ENCODE results near the gene CFAP77.

The CFAP77 gene

DNA sequence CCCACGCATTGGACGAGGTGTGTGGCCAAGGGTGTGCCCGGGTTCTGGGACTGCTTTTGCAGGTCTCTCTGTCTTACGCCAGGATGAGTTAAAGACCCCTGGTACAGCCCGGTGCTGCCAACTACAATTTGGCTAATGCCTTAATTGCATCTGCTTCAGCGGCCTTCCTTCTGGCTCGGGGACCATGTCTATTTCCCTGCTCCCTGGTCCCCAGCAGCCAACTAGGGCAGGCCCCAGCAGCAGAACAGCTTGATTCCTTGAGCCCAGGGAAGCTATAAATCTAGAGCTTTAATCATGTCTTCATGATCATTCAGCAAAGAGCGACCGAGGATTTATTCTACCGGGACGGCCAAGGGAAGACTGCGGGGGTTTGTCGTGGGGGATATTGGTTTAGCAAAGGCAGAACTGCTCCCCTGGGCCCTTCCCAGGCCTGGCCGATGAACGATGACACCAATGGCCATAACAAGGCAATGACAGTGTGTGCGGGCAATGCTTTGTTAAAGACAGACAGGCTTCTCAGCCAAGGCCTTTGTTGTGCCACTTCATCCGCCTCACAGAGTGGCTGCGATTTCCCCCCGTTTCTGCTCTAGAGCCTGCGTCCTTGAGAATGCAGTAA is 51.4 kb downstream of the CFAP77 start:
- Histone ChIP-seq H3K36me3 (ENCODE audit: control insufficient read depth, insufficient read depth, low read length) (no peaks in the 10 kb centered on the region), H3K4me3 (ENCODE audit: low read length) (no peak overlapping the region), H3K4me1 (ENCODE audit: control insufficient read depth, insufficient read depth, low read length) (no peaks in the 10 kb centered on the region), H3K9ac (ENCODE audit: low read length) (no peak overlapping the region), H3K27ac (ENCODE audit: low read depth, low read length) (no peak overlapping the region), H3K27me3 (ENCODE audit: control insufficient read depth, insufficient read depth, low read length) (no peaks in the 10 kb centered on the region)

DNA sequence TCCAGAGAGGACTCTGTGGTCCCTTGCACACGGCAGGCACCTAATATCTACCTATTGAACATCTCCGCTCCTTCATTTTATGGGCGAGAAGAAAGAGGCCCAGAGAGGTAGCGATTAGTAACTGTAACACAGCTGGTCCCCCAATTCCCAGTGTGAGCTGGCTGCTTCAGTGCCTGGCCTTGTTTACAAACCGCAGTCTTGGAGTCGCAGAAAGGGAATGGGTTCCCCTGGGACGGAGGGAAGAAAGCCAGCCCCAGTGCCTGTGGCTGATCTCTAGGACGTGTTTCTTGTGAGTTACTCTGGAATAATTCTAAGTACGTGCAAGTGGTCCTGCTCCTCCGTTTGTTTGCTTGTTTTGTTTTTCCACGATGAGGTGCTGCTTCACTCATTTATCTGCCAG is 52.0 kb downstream of the CFAP77 start:
- Histone ChIP-seq H3K36me3 (ENCODE audit: control insufficient read depth, insufficient read depth, low read length) (no peaks in the 10 kb centered on the region), H3K27ac (ENCODE audit: low read depth, low read length) (no peak overlapping the region), H3K4me3 (ENCODE audit: low read length) (no peak overlapping the region), H3K9ac (ENCODE audit: low read length) (no peak overlapping the region), H3K4me1 (ENCODE audit: control insufficient read depth, insufficient read depth, low read length) (no peaks in the 10 kb centered on the region), H3K27me3 (ENCODE audit: control insufficient read depth, insufficient read depth, low read length) (no peaks in the 10 kb centered on the region)

DNA sequence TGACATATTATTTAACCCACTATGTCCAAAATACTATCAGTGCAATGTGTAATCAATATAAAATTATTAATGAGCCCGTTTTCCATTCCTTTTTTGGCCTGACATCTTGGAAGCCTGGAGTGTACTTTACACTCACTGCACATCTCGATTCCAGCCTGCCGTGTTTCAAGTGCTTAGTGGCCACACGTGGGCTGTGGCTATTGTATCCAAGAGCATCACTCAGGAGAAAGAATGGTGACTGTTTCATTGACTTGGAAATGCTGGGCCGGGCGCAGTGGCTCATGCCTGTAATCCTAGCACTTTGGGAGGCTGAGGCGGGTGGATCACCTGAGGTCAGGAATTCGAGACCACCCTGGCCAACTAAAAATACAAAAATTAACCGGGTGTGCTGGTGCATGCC is 54.5 kb downstream of the CFAP77 start:
- no peak overlapping the region for H3K4me3 ChIP-seq (ENCODE audit: low read length)
- H3K36me3 ChIP-seq (ENCODE audit: control insufficient read depth, insufficient read depth, low read length), result no peaks in the 10 kb centered on the region
- no peaks in the 10 kb centered on the region for H3K4me1 ChIP-seq (ENCODE audit: control insufficient read depth, insufficient read depth, low read length)
- H3K27me3 ChIP-seq (ENCODE audit: control insufficient read depth, insufficient read depth, low read length), result no peaks in the 10 kb centered on the region
- H3K9ac ChIP-seq (ENCODE audit: low read length), result no peak overlapping the region
- no peak overlapping the region for H3K27ac ChIP-seq (ENCODE audit: low read depth, low read length)

DNA sequence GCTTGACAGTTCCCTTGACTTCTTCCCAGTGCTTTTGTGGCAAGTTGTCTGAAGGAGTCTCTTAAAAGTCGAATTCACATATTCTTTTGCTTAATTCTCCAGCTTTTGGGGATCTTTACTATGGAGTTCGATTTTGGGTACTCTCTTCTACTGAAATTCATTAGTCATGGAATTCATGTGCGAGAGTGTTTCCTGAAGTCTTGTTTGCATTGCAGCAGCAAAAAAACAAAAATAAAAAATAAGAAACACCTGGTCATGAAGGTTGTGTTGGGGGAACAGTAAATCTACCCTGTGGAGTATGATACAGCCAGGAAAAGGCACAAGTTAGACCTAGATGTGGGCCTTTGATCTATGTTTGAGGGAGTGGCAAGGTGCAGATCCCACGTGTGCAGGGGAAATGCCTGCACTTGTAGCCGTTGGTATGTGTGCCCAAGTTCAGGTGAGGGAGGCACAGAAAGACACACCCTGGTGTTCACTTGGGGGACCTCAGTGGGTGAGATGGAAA is 55.2 kb downstream of the CFAP77 start:
- no peak overlapping the region for H3K9ac ChIP-seq (ENCODE audit: low read length)
- H3K27me3 ChIP-seq (ENCODE audit: control insufficient read depth, insufficient read depth, low read length), result no peaks in the 10 kb centered on the region
- no peaks in the 10 kb centered on the region for H3K36me3 ChIP-seq (ENCODE audit: control insufficient read depth, insufficient read depth, low read length)
- no peak overlapping the region for H3K4me3 ChIP-seq (ENCODE audit: low read length)
- H3K27ac ChIP-seq (ENCODE audit: low read depth, low read length), result no peak overlapping the region
- H3K4me1 ChIP-seq (ENCODE audit: control insufficient read depth, insufficient read depth, low read length), result no peaks in the 10 kb centered on the region

DNA sequence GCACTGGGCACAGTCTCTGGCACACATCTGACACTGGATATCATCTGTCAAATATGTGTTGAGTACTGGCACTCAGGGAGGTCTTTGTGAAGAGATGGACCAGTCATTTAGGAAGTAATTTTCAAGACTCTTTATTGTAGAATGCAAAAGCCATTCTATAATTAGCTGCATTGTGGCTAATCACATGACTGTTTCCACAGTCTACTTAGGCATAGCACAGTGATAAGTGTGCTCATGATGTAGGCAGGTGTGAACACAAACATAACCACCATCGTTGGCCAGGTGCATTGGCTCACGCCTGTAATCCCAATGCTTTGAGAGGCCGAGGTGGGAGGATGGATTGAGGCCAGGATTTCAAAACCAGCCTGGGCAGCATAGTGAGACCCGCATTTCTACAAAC is 62.2 kb downstream of the CFAP77 start:
- H3K9ac ChIP-seq (ENCODE audit: low read length), result no peak overlapping the region
- H3K27ac ChIP-seq (ENCODE audit: low read depth, low read length), result no peak overlapping the region
- no peaks in the 10 kb centered on the region for H3K4me1 ChIP-seq (ENCODE audit: control insufficient read depth, insufficient read depth, low read length)
- no peaks in the 10 kb centered on the region for H3K27me3 ChIP-seq (ENCODE audit: control insufficient read depth, insufficient read depth, low read length)
- no peaks in the 10 kb centered on the region for H3K36me3 ChIP-seq (ENCODE audit: control insufficient read depth, insufficient read depth, low read length)
- no peak overlapping the region for H3K4me3 ChIP-seq (ENCODE audit: low read length)

DNA sequence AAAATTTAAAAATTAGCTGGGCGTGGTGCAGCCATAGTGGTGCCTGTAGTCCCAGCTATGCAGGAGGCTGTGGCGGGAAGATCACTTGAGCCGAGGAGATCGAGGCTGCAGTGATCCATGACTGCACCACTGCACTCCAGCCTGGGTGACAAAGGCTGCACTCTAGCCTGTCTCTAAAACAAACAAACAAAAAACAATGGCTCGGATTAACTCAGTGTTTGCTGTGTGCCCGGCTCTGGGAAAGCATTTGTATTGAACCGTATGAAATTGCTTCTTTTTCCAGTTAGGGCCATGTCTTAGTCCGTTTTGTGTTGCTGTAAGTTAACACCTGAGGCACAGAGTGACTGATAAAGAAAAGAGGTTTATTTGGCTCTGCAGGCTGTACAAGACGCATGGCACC is 62.6 kb downstream of the CFAP77 start:
- Histone ChIP-seq H3K9ac (ENCODE audit: low read length) (no peak overlapping the region), H3K27me3 (ENCODE audit: control insufficient read depth, insufficient read depth, low read length) (no peaks in the 10 kb centered on the region), H3K4me3 (ENCODE audit: low read length) (no peak overlapping the region), H3K4me1 (ENCODE audit: control insufficient read depth, insufficient read depth, low read length) (no peaks in the 10 kb centered on the region), H3K27ac (ENCODE audit: low read depth, low read length) (no peak overlapping the region), H3K36me3 (ENCODE audit: control insufficient read depth, insufficient read depth, low read length) (no peaks in the 10 kb centered on the region)

DNA sequence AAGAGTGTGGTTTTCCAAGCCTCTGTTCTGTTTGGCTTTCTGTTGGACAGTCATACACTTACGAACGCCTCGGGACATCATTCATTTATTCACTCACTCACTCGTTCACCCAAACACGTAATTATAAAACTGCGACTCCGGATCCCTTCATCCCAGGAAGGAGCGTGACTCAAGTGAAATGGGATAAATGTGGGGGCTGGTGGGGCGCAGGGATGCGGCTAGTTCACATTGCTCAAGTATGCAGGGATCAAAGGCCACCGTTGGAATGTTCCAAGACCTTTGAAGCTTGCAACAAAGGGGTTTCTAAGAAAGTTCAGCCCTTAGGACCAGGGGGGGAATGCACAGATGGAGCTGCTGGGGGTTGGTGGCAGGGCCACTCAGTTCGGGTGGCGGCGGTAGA is 64.2 kb downstream of the CFAP77 start:
- H3K9ac ChIP-seq (ENCODE audit: low read length), result no peak overlapping the region
- H3K27ac ChIP-seq (ENCODE audit: low read depth, low read length), result no peak overlapping the region
- no peaks in the 10 kb centered on the region for H3K27me3 ChIP-seq (ENCODE audit: control insufficient read depth, insufficient read depth, low read length)
- H3K4me1 ChIP-seq (ENCODE audit: control insufficient read depth, insufficient read depth, low read length), result no peaks in the 10 kb centered on the region
- H3K4me3 ChIP-seq (ENCODE audit: low read length), result no peak overlapping the region
- no peaks in the 10 kb centered on the region for H3K36me3 ChIP-seq (ENCODE audit: control insufficient read depth, insufficient read depth, low read length)

DNA sequence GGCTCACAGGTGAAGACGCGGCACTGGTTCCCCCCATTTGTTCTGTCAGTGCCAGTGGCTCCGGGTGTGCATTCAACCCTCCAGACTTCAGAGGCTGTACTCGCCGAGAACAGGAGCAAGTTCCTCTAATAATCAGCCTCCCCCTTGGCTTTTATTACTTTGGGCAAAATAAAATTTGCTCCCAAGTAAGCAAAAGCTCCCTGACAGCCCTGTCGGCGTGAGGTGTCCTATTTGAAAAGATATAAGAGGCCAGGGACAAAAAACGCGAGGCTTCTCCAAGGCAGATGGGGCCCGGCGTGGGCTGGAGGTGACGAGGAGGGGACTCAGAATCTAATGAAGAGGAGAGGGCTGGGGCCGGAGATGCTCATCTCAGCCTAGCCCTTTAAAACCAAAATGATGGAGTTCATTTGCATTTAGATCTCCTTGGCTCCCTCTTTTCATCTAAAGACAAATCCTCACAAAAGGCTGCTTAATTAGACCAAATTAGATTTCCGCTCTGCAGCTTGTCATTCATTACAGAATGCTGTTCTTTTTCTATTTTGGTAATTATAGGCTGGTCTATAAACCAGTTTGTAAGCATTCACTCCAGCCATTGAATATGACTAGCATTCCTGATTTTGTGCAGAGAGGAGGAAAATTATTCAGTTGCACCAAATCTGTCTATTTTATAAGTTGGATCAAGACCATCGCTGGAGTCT is 68.5 kb downstream of the CFAP77 start:
- Histone ChIP-seq H3K27me3 (ENCODE audit: control insufficient read depth, insufficient read depth, low read length) (no peaks in the 10 kb centered on the region), H3K27ac (ENCODE audit: low read depth, low read length) (no peak overlapping the region)

DNA sequence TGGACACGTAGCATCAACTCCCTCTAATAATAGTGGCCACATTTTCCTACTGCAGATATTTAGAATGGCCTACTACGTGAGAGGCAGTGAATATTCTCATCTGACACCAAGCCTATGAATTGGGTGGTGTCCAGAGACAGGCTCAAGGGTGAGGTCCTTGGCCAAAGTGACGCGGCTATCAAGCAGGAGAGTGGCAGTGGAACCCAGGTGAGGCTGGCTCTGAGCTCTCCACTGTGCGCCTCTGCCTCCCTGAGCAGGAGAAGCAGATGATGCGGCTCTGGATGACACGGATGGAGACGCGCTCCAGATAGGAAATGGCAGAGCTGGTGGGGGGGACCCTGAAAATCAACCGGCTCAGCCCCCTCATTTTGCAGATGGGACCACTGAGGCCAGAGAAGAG is 69.7 kb downstream of the CFAP77 start:
- H3K27ac ChIP-seq (ENCODE audit: low read depth, low read length), result no peak overlapping the region
- no peak overlapping the region for H3K4me3 ChIP-seq (ENCODE audit: low read length)
- H3K36me3 ChIP-seq (ENCODE audit: control insufficient read depth, insufficient read depth, low read length), result no peaks in the 10 kb centered on the region
- H3K27me3 ChIP-seq (ENCODE audit: control insufficient read depth, insufficient read depth, low read length), result no peaks in the 10 kb centered on the region
- H3K4me1 ChIP-seq (ENCODE audit: control insufficient read depth, insufficient read depth, low read length), result no peaks in the 10 kb centered on the region
- H3K9ac ChIP-seq (ENCODE audit: low read length), result no peak overlapping the region

More for the DNA sequence above, 68.5 kb downstream of the CFAP77 start:
- Histone ChIP-seq H3K36me3 (ENCODE audit: control insufficient read depth, insufficient read depth, low read length) (no peaks in the 10 kb centered on the region), H3K4me3 (ENCODE audit: low read length) (no peak overlapping the region), H3K9ac (ENCODE audit: low read length) (no peak overlapping the region), H3K4me1 (ENCODE audit: control insufficient read depth, insufficient read depth, low read length) (no peaks in the 10 kb centered on the region)

DNA sequence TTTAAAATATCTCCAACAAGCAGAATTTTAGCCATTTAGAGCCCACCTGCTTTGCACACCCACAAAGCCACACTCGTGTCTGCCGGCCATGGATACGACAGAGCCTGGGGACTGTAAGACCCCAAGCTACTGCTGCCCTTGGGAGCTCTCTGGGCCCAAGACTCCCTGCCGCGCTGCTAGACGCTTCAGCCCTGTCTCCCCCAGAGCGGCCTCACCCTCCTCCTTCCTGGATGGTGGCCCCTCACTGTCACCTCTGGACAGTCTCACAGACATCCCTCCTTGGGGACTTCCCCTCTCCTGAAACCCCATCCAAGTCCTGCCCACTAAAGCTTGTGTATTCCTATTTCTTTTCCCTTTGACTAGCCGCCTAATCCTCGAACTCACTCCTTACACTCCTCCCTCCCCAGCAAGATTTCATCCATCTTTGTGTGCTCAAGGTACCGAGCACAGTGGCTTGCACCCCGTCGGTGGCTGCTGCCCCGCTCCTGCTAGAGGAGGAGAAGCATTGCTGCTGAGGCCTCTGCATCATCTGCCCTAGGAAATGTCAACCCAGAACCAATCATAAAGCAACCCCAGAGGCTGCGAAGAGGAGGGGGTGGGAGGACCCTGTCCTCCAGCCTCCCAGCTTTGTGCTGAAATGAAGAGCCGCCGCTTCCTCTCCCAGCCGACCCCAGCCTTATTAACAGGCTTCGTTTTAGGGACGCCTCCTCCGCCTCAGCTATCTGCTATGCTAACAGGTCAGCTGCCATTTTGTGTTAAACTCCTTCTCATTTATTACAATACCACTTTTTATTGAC is 71.2 kb downstream of the CFAP77 start:
- Histone ChIP-seq H3K9ac (ENCODE audit: low read length) (no peak overlapping the region), H3K4me3 (ENCODE audit: low read length) (no peak overlapping the region), H3K4me1 (ENCODE audit: control insufficient read depth, insufficient read depth, low read length) (no peaks in the 10 kb centered on the region), H3K27ac (ENCODE audit: low read depth, low read length) (no peak overlapping the region), H3K36me3 (ENCODE audit: control insufficient read depth, insufficient read depth, low read length) (no peaks in the 10 kb centered on the region), H3K27me3 (ENCODE audit: control insufficient read depth, insufficient read depth, low read length) (no peaks in the 10 kb centered on the region)

DNA sequence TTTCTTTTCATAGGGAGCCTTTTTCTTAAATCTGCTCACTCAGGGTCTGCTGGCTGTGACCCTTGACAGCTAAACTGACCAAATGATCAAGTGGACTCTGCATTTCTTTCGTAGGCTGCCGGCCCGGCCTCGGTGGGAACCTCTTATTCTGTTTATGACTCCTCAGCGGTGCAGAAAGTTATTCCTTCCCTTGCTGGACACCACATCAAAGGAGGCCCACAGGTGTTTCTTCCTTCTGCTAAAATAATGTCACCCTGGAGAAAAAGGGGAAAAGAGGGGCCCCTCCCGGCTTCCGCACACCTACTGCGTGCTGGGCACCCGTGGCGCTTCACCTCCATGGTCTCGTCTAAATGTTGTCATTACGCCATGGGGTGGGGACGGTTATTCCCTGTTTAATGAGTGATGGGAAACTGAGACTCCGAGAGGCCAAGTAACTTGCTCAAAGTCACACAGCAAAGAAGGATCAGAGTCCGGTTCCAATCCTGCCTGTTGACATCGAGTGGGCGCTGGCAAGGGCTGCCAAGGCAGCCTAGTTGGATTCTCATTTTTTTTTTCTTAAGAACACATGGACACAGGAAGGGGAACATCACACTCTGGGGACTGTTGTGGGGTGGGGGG is 72.3 kb downstream of the CFAP77 start:
- no peaks in the 10 kb centered on the region for H3K4me1 ChIP-seq (ENCODE audit: control insufficient read depth, insufficient read depth, low read length)
- no peak overlapping the region for H3K4me3 ChIP-seq (ENCODE audit: low read length)
- peaks cover 4% of the 10 kb centered on the region for H3K27me3 ChIP-seq (ENCODE audit: control insufficient read depth, insufficient read depth, low read length)
- H3K27ac ChIP-seq (ENCODE audit: low read depth, low read length), result no peak overlapping the region
- H3K36me3 ChIP-seq (ENCODE audit: control insufficient read depth, insufficient read depth, low read length), result no peaks in the 10 kb centered on the region
- H3K9ac ChIP-seq (ENCODE audit: low read length), result no peak overlapping the region

DNA sequence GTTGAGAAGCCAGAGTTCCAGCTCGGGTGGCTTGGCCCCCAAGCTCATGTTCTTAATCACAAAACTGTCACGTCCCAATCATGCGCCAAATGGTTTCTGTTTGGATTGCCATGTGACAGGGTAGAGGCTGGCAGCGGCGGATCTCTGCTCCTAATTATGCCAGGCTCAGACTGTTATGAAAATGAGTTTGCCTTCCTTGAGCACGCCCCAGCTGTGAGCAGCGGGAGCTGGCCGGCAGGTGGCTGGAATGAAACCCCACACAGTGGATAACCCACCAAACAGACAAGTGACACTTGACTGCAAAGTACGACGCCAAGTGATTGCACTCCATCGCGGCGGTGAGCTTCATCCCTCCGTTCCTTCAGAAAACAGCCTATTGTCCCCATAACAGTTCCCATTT is 75.4 kb downstream of the CFAP77 start:
- Histone ChIP-seq H3K9ac (ENCODE audit: low read length) (no peak overlapping the region), H3K27me3 (ENCODE audit: control insufficient read depth, insufficient read depth, low read length) (peaks cover 4% of the 10 kb centered on the region), H3K4me1 (ENCODE audit: control insufficient read depth, insufficient read depth, low read length) (no peaks in the 10 kb centered on the region), H3K4me3 (ENCODE audit: low read length) (no peak overlapping the region), H3K27ac (ENCODE audit: low read depth, low read length) (no peak overlapping the region), H3K36me3 (ENCODE audit: control insufficient read depth, insufficient read depth, low read length) (no peaks in the 10 kb centered on the region)

Data from rectal smooth muscle tissue (tissue), 1 donor.